DOHH2 (cell line): ENCODE results near the gene RGS13.
"Not testable (repeated sequence)": the region's sequence is repeated elsewhere in the genome, so short reads cannot be mapped to it uniquely, and the experiment has no call there.

Experiments
- H3F3A ChIP-seq: fragments of 200-600 bp; sonication (generic), shearing (Covaris generic); 2 replicates; pipeline ENCODE4 v1.6.0; 2016; ENCODE audit warnings: antibody characterized with exemption, mild to moderate bottlenecking; ENCODE audit not compliant: control insufficient read depth, insufficient read depth
- H3K27ac ChIP-seq: fragments of 200-600 bp; sonication (generic); 2 replicates; pipeline ENCODE4 v1.5.1; 2014; ENCODE audit warnings: low read depth, mild to moderate bottlenecking, low read length, moderate library complexity
- H3K27me3 ChIP-seq: fragments of 200-600 bp; sonication (generic); 2 replicates; pipeline ENCODE4 v1.6.1; 2014; ENCODE audit warnings: mild to moderate bottlenecking, low read length, mixed read lengths; ENCODE audit not compliant: control insufficient read depth
- H3K36me3 ChIP-seq: fragments of 200-600 bp; sonication (generic); 2 replicates; pipeline ENCODE4 v1.6.1; 2014; ENCODE audit warnings: mild to moderate bottlenecking, low read length, moderate library complexity, mixed read lengths; ENCODE audit not compliant: control insufficient read depth
- H3K4me1 ChIP-seq: fragments of 200-600 bp; sonication (generic); 2 replicates; pipeline ENCODE4 v1.6.1; 2014; ENCODE audit warnings: mild to moderate bottlenecking, low read length, mixed read lengths; ENCODE audit not compliant: control insufficient read depth
- H3K4me2 ChIP-seq: fragments of 200-600 bp; sonication (generic); 2 replicates; pipeline ENCODE4 v1.6.0; 2014; ENCODE audit warnings: mild to moderate bottlenecking, low read length, moderate library complexity
- H3K4me3 ChIP-seq: fragments of 200-600 bp; sonication (generic); 2 replicates; pipeline ENCODE4 v1.5.1; 2014; ENCODE audit warnings: mild to moderate bottlenecking, low read length, mixed read lengths
- H3K79me2 ChIP-seq: fragments of 200-600 bp; sonication (generic); 2 replicates; pipeline ENCODE4 v1.6.1; 2014; ENCODE audit warnings: mild to moderate bottlenecking, low read length, mixed read lengths; ENCODE audit not compliant: control insufficient read depth
- H3K9me2 ChIP-seq: fragments of 200-600 bp; sonication (generic); replicated peaks from 2 replicates; pipeline ENCODE4 v1.6.1; 2014; ENCODE audit warnings: mild to moderate bottlenecking, low read length, mixed read lengths; ENCODE audit not compliant: control insufficient read depth
- H3K9me3 ChIP-seq: fragments of 200-600 bp; sonication (generic); 2 replicates; pipeline ENCODE4 v1.6.1; 2014; ENCODE audit warnings: antibody characterized with exemption, low read length, mixed read lengths; ENCODE audit not compliant: control insufficient read depth, insufficient read depth
- H4K20me1 ChIP-seq: fragments of 200-600 bp; sonication (generic); 2 replicates; pipeline ENCODE4 v1.6.0; 2014; ENCODE audit warnings: low read depth, mild to moderate bottlenecking, antibody characterized with exemption, low read length, moderate library complexity; ENCODE audit not compliant: control insufficient read depth, insufficient read depth
- EZH2phosphoT487 ChIP-seq: fragments of 200-600 bp; sonication (generic); IDR thresholded peaks from 2 replicates; pipeline ENCODE4 v1.6.1; 2017; ENCODE audit warnings: borderline replicate concordance, mild to moderate bottlenecking, antibody characterized with exemption, low read length, moderate library complexity, mixed read lengths
- TF ChIP-seq, protein P1 (sequence below): fragments of 200-600 bp; sonication (generic); IDR thresholded peaks from one replicate; pipeline ENCODE4 v1.5.1; 2014; ENCODE audit warnings: antibody characterized with exemption, mild to moderate bottlenecking, low read depth, low read length; ENCODE audit not compliant: poor library complexity, severe bottlenecking

Gene RGS13

DNA sequence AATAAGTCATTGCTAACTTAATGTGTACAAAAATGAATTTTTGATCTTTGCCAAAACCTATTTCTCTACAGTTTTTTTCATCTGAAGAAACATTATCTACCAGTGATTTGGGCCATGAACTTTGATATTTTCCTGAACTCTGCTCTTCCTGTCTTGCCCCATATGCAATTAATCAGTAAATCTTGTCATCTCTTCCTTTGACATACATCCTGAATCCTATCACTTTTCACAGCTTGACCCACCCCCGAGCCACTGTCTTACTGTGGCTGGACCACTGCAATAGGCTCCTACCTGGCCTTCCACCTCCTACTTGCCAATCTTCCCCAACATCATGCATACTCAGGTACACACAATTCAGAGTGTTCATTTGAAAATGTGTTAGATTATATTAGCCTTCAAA lies 46.4 kb downstream of the RGS13 start:
- TF ChIP-seq, protein P1, sequence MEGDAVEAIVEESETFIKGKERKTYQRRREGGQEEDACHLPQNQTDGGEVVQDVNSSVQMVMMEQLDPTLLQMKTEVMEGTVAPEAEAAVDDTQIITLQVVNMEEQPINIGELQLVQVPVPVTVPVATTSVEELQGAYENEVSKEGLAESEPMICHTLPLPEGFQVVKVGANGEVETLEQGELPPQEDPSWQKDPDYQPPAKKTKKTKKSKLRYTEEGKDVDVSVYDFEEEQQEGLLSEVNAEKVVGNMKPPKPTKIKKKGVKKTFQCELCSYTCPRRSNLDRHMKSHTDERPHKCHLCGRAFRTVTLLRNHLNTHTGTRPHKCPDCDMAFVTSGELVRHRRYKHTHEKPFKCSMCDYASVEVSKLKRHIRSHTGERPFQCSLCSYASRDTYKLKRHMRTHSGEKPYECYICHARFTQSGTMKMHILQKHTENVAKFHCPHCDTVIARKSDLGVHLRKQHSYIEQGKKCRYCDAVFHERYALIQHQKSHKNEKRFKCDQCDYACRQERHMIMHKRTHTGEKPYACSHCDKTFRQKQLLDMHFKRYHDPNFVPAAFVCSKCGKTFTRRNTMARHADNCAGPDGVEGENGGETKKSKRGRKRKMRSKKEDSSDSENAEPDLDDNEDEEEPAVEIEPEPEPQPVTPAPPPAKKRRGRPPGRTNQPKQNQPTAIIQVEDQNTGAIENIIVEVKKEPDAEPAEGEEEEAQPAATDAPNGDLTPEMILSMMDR, result no peak
- no peak for TF ChIP-seq EZH2phosphoT487
- Histone ChIP-seq H3K79me2 (no peaks in the 10 kb centered on the region), H3K27ac (no peak overlapping the region), H3K9me3 (no peaks in the 10 kb centered on the region), H3K4me2 (no peak overlapping the region), H3K4me1 (0 out of 2 replicates have a peak, but pooled peaks cover 4% of the 10 kb centered on the region), H3K27me3 (no peaks in the 10 kb centered on the region), H3K9me2 (no peaks in the 10 kb centered on the region), H3F3A (no peaks in the 10 kb centered on the region), H4K20me1 (no peaks in the 10 kb centered on the region), H3K4me3 (no peak overlapping the region), H3K36me3 (no peaks in the 10 kb centered on the region)

DNA sequence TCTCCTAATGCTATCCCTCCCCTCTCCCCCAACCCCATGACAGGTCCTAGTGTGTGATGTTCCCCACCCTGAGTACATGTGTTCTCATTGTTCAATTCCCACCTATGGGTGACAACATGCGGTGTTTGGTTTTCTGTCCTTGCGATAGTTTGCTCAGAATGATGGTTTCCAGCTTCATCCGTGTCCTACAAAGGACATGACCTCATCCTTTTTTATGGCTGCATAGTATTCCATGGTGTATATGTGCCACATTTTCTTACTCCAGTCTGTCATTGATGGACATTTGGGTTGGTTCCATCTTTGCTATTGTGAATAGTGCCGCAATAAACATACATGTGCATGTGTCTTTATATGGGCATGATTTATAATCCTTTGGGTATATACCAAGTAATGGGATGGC lies 47.1 kb downstream of the RGS13 start:
- H3K36me3 ChIP-seq, H3K9me3 ChIP-seq, H3K4me1 ChIP-seq, H3K79me2 ChIP-seq, H3K4me3 ChIP-seq, H3K4me2 ChIP-seq, H3K27ac ChIP-seq, H3K27me3 ChIP-seq, H3F3A ChIP-seq, H4K20me1 ChIP-seq, H3K9me2 ChIP-seq: not testable (repeated sequence)

DNA sequence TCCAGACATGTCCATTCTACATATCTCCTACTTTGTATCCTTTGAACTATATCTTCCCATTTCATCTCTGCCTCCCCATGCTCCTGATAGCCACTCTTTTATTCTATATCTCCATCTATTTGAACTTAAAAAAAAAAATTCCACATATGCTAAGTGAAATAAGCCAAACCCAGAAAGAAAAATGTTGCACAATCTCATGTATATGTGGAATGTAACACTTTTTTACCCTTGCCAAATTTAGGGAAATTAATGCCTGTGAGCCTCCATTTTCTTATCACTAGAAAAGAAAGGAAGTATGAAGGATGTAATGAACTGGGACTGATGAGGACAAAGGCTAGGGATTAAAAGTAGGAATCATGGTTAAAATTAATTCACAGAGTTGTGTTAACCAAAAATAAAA lies 53.5 kb downstream of the RGS13 start:
- Histone ChIP-seq H3K36me3 (no peaks in the 10 kb centered on the region), H3K27me3 (no peaks in the 10 kb centered on the region), H3K79me2 (no peaks in the 10 kb centered on the region), H3K27ac (no peak overlapping the region), H3K4me3 (no peak overlapping the region), H3K4me2 (no peak overlapping the region), H4K20me1 (no peaks in the 10 kb centered on the region), H3F3A (no peaks in the 10 kb centered on the region), H3K4me1 (no peaks in the 10 kb centered on the region), H3K9me3 (no peaks in the 10 kb centered on the region), H3K9me2 (no peaks in the 10 kb centered on the region)
- TF ChIP-seq, protein P1, result no peak
- TF ChIP-seq EZH2phosphoT487, result no peak

DNA sequence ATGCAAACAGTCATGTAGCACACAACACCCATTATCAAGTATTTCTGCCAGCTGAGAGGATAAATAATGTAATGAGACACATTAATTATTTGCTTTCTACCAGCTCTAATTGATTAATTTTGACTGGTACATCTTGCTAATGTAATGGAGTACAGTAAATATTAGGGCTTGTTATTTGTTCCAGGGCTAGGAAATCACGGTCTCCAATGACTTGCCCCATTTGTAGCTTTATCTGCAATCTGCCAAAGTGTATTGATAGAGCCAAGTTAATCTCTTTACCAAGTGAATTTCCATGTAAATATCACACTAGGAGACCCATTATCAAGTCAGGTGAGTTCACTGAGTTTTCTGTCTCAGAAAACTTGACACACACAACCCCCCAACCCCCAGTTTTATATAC lies 55.1 kb downstream of the RGS13 start:
- H3K4me3 ChIP-seq, result no peak overlapping the region
- H3K9me2 ChIP-seq, result no peaks in the 10 kb centered on the region
- H4K20me1 ChIP-seq, result no peaks in the 10 kb centered on the region
- no peak overlapping the region for H3K4me2 ChIP-seq
- H3K36me3 ChIP-seq, result no peaks in the 10 kb centered on the region
- no peaks in the 10 kb centered on the region for H3K9me3 ChIP-seq
- H3F3A ChIP-seq, result no peaks in the 10 kb centered on the region
- no peaks in the 10 kb centered on the region for H3K79me2 ChIP-seq
- TF ChIP-seq, protein P1, result no peak
- no peak for TF ChIP-seq EZH2phosphoT487
- H3K4me1 ChIP-seq, result no peaks in the 10 kb centered on the region
- H3K27me3 ChIP-seq, result no peaks in the 10 kb centered on the region
- no peak overlapping the region for H3K27ac ChIP-seq
